Stimulated activated CD8-positive, alpha-beta memory T cell treated with anti-CD3 and anti-CD28 coated beads, Interleukin-15, amount 100 ng/mL, for 4 hours (primary cell): ENCODE results near the gene CTNNBL1.
"Not testable (repeated sequence)": the region's sequence is repeated elsewhere in the genome, so short reads cannot be mapped to it uniquely, and the experiment has no call there.

Experiments used
- DNase-seq, 2 donors: peaks; one replicate each; pipeline ENCODE4 v3.0.0-alpha.2; 2020; ENCODE audit warnings: low read depth in 2 of 2

CTNNBL1 gene

DNA sequence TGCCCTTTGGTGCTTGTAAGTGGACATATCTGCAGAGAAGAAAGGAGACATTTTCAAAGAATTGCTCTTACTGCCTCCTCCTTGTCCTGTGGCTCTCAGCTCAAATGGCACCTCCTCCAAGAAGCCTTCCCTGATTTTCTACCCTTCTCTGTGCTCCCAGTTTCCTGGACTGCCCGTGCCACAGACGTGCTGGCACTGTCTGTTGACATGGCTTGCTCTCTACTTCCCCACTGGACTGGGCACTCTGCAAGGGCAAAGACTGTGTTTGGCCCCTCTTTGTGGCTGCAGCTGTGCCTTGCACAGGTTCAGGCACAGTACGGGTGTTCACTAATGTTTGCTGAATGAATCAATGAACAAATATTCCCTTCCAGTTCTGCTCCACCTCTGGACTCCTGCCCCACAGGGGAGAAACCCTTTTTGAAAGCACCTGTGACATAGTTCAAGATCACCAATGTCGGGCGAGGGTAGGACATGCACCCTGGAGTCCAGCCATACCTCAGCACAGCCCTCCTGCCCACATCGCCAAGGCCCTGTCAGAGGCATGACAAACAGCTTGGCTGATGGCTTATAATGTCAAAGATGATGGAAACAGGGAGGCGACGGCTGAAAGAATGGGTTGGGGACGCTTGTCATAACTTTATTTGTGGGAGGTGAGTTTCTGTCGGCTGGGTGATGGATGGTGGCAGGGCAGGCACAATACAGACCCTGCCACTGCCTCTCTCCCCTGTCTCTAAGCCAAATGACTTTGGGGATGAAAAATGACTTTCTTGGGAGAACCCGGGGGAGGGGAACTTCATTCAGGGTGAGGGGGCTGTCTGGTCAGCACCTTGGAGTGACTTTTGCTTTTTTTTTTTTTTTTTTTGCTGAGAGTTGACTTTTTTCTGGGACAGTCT, 15.6 kb upstream of the CTNNBL1 start:
- DNase-seq: no peak

DNA sequence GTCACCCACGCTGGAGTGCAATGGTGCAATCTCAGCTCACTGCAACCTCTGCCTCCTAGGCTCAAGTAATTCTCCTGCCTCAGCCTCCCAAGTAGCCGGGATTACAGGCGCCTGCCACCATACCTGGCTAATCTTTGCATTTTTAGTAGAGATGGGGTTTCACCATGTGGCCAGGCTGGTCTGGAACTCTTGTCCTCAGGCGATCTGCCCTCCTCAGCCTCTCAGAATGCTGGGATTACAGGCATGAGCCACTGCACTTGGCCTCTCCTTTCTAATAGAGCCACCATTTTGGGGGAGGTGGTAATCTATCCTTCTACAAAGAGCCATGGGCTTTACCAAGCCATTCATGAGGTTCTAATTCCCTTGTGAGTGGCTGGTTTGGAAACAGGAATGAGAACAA, 14.1 kb upstream of the CTNNBL1 start:
- not testable (repeated sequence) for DNase-seq

DNA sequence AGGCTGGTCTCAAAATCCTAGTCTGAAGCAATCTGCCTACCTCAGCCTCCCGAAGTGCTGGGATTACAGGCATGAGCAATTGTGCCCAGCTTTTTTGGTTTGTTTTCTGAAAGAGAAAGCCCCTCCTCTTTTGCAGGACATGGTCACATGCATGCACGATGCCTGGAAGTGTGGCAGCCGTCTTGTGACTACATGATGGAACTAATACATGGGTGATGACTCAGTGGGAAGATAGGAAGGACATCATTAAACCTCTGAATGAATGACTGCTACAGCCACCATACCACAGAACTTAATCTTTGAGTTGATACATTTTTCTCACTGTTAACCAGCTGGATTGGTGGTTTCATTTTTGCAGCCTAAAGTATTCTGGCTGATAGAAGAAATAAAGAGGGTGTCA, 13.4 kb upstream of the CTNNBL1 start:
- no peak for DNase-seq

DNA sequence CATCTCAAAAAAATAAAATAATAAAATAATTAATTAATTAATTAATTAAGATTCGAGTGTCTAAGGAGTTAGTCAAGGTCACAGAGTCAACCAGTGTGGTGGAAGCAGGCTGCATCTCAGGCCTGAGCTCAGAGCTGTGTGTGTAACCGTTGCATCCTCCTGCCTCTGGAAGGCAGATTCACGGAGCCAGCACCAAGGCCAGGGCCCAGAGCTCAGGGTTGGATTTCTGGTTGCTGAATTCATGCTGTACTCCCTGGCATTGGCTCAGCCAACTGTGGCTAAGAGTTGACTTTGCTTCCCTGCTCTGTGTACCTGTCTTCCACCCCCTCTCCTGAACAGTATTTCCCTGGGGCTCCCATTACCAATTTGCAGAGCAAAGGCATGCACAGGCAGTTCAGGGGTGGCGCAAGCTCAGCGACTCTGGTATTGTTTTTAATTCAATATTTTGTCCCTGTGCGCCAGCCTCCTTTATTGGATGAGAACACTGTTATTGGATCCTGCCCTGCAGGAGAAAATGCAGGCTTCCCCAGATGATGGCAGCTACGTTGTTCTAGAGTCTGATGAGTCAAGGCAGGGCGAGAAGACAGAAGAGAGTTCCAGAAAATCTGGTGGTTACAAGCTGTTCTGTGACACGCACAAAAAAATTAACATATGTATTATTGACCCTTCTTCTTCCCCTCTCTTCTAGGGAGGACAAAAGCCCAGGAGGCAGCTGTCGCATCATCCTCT, 12.3 kb upstream of the CTNNBL1 start:
- no peak for DNase-seq

DNA sequence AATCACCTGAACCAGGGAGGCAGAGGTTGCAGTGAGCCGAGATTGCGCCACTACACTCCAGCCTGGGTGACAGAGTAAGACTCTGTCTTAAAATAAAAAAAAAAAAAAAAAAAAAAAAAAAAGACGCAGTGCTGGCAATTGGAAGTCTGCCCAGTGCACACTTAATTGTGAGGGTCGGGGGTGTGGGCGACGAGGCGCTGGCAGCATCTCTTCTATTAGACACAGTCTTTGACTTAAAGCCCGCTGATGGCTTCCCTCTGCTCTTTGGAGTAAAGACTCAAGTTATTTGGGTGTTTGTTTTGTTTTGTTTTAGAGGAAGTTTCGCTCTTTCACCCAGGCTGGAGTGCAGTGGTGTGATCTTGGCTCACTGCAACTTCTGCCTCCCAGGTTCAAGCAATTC, 10.7 kb upstream of the CTNNBL1 start:
- DNase-seq: not testable (repeated sequence)

DNA sequence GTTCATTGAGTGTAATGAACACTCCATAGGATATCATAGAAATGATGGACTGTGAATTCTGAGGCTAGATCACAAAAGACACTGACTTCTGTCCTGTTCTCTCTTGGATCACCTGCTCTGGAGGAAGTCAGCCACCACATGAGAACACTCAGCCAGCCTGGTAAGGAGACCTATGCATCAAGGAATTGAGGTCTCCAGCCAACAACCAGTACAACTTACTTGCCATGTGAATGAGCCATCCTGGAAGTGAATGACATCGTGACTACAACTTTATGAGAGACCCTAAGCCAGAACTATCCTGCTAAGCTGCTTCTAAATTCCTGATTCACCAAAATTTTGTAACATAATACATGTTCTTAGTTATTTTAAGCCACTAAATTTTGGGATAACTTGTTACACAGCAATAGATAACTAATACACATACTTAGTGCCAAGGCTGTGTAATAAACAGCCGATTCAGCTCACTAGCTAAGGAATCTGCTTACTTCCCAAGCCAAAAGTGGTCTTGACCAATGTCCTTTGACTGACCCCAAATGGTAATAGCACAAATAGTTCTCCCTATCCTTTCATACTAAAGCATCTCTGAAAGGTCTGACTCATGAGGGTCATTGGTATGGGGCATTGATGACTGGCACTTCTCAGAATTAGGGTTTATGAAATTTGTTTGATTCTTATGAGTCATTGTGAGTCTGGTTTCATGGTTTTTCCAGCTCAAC, 6.9 kb upstream of the CTNNBL1 start:
- DNase-seq: no peak

DNA sequence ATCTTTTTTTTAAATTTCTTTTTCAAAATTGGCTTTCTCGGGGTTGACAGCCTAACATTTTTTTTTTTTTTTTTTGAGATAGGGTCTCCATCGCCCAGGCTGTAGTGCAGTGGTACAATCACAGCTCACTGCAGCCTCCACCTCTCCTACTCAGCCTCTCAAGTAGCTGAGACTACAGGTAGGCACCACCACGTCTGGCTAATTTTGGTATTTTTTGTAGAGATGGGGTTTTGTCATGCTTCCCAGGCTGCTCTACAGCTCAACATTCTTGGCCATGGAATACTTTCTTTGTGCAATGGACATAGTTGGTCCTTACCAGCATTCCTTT, 6.4 kb upstream of the CTNNBL1 start:
- DNase-seq: no peak

DNA sequence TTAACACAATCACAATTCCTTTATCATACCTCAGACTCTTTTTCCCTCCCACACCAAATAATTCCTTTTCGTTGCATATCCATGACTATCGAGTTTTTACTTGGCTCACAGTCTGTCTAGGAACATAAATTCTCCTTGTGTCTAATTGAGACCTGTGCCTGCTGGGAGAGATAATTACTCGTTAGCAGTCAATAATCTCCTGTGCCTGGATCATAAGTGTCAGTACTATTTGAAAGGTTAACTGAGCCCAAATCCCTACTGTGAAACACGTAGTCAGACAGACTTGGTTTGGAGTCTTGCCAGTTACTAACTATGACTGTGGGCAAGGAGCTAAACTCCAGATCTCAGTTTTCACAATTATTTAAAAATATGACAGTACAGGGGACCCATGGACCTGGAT, 5.7 kb upstream of the CTNNBL1 start:
- no peak for DNase-seq

DNA sequence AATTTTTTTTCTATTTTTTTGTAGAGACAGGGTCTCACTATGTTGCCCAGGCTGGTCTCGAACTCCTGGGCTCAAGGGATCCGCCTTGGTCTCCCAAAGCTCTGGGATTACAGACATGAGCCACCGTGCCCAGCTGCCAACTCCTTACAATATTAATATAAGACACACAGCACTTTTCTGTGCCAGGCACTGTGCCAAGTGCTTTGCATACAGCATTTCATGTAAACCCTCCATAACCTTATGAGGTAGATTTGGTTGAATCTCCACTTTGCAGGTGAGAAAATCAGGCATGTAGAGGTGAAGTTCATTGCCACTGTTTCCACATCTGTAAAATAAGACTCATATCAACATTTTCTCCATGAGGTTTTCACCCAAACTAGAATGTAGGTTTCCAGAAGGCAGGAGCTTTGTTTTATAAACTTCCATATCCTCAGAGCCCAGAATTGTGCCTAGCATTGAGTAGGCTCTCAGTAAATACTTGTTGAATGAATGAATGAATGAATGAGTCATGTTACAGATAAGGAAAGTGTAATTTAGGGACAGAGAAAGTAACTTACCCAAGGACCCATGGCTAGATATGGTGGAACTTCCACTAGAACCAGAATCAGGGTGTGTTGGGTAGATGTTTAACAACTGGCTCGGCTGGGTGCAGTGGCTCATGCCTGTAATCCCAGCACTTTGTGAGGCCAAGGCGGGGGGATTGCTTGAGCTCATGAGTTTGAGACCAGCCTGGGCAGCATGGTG, 3.0 kb upstream of the CTNNBL1 start:
- DNase-seq: no peak

DNA sequence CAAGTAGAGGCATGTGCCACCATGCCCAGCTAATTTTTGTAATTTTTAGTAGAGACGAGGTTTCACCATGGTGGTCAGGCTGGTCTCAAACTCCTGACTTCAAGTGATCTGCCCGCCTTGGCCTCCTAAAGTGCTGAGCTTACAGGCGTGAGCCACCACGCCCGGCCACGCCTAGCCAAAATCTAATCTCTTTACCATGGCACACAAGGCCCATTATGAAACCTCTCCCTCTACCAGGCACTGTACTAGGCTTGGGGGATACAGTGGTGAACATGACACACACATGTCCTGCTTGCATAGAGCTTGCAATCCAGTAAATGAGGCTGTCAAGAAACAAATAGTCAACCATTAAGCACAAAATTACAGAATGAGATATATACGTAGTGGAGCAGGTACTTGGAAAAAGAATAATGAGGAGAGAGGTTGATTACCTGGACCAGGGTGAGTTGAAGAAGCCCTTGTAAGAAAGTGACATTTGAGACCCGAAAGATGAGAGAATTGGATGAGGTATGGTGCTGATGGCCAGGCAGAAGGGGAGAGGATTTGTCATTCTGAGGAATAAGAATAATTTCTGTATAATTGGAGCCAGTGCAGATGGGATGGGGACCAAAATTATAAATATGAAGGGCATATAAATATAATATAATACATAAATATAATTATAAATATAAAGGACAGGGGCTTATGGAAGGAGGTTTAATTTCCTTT, 1.2 kb upstream of the CTNNBL1 start:
- DNase-seq: no peak

DNA sequence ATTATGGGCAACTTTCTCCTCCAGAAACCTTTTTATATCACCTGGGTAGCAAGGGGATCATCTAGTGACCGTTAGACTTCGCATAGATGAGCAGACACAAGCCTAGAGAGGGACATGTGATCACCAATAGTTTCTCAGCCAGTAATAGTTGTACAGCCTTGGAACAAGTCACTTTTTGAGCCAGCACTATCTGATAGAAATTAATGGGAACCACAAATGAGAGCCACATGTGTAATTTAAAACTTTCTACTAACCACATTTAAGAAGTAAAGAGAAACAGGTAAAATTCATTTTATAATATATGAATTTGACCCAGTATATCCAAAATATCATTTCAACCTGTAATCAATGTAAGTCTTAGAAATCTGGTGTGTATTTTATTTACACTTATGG, 592 bp upstream of the CTNNBL1 start:
- DNase-seq: no peak

DNA sequence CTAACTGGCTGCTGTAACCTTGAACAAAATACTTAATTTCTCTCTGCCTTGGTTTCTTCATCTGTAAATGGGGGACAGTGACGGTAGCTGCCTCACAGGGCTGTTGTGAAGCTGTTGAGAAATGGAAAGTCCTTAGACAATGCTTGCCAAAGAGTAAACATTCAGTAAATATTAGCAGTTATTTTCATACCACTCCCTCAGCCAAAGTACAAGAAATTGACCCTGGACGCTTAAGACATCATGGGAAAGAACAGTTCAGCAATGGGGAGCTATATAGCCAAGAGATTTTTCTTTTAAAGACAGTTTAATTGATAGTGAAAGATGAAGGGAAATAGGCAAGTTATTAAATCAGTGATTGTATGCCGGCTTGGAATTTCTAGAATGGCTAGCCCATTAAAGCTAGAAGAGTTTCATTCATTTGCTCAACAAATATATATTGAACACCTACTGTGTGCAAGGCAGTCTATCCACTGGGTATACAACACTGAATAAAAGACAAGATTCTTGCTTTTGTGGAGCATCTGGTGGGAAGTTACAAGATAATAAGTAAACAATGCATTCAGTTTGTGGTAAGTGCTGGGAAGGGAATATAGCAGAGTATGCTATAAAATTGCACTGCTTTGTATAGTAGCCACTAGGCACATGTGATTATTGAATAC, 2.0 kb downstream of the CTNNBL1 start:
- no peak for DNase-seq

DNA sequence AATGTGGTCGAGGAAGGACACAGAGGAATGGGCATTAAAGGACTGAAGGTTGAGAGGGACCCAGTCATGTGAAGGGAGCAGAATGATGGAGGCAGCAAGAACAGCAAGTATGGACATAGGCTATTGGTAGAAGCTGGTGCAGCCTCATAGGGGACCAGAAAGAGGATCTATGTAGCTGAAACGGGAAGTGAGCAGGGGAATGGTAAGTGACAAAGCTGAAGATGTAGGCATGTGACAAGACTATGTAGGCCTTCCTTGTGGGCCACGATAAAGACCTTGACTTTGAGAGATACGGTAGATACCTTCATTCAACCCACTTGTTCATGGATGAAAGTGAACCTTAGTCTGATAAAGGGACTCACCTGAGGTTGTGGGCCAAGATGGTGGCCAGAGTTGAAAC, 3.5 kb downstream of the CTNNBL1 start:
- DNase-seq: no peak

DNA sequence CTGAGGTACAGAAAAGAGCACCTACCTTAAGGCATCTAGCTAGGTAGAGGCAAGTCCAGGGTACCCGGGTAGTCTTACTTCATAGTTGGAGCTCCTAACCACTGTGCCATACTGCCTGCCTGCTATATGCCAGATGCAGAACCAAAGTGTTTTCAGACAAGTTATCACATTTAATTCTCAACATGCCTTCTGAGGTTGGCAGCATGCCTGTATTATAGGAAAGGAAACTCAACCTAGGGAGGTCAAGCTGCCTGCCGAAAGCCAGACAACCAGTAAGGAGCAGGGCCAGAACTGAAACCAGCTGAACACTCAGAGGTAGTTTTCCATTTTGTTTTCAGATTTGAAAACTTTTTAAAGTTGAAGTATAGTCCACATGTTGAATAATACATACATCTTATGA, 5.4 kb downstream of the CTNNBL1 start:
- DNase-seq: no peak

DNA sequence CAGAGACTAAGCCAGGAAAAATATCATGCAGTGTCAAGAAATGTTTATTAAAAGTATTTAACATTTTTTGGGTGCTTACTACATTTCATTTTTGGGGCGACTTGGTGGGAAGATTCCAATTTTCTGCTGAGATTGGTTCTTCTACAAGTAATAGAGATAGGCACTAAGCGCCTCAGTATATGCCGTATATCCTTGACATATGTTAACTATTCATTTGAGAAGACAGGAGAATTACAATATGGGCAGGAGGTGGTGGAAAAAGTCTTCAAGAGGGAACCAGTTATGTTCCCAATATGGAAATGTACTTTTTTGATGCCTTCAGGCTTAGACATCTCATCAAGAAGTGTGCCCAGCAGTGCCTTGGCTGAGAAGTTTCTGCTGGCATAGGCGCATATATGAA, 6.5 kb downstream of the CTNNBL1 start:
- DNase-seq: no peak

DNA sequence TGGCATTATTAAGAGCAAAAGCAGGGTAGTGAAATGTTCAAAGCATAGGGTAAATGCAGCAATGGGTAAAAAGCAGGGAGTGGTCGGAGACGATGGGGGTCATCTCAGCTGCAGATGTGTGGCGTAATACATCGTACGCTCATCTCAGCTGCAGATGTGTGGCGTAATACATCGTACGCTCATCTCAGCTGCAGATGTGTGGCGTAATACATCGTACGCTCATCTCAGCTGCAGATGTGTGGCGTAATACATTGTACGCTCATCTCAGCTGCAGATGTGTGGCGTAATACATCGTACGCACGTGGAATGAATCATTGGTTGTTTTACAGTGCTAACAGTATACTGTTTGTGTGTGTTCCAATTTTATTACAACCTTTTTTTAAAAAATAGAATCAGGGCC, 7.8 kb downstream of the CTNNBL1 start:
- DNase-seq: not testable (repeated sequence)

DNA sequence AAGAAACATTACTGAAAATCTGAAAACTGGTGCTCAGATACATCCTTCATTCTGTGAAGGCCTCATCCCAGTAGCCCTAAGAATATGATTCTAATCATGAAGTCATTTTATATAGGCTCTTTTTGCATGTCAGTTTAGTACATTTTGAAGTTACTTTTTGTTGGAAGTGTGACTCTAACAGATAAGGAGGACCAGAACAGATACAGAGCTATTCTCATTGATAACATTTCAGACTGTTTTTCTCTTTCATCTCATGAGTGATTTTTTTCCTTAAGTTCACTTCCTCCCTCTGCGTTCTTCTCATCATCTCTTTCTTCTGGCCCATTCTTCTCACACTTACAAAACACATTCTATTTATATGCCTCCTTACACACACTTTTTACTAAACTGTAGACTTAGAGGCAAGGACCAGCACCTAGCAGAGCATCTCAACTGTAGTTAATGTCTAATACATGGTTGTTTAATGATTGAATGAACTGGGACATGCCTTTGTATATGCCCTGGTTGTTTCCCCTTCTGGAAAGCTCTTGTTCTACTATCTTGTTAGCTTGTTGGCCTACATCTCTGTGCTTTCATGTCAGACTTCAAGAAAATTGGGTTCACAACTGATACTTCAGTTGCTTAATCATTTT, 8.7 kb downstream of the CTNNBL1 start:
- DNase-seq: no peak

DNA sequence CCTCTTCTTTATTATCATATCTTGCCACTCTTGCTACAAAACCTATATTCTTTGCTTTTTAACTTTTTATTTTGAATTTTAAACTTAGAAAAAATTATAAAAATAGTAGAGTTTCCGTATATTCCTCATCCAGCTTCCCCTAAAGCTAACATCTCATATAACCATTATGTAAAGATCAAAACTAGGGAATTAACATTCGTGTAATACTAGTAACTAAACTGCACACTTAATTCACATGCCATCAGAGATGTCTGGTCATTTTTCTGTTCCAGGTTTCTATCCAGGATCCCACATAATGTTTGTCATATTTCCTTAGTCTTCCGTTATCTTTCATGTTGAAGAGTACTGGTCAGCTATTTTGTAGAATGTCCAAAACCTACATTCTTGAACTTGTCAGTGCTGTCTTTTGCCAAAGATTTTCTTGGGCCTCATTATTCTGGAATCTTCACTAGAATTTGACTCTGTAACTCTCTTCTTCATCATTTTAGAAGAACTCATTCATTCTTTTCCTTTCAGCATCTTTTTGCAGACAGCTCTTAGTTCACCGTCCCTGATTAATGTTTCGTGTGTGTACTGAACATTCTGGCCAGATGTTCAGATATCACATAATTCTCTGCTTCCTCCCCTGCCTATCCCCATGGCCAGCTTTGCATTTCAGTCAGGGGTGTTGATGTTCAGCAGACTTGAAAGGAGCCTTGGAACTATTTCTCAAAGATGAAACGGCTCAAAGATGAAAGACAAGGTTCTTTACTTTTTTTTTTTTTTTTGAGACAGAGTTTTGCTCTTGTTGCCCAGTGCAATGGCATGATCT, 9.4 kb downstream of the CTNNBL1 start:
- DNase-seq: no peak

DNA sequence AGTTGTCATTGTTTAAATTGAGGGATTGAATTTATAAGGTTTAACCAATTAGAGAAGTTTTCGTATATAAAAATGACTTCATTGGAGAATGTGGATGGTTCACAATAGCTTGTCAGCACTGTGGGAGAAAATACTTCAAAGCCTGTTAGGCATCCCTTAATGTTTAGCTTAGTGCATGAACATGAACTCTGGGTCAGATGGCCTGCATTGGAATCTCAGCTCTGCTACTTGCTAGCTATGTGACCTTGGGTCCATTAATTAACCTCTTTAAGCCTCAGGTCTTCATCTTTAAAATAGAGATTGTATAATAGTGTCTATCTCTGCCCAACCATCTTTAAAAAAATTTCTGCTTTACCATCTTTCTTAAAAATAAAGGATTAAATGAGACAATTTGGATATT, 11.1 kb downstream of the CTNNBL1 start:
- no peak for DNase-seq

DNA sequence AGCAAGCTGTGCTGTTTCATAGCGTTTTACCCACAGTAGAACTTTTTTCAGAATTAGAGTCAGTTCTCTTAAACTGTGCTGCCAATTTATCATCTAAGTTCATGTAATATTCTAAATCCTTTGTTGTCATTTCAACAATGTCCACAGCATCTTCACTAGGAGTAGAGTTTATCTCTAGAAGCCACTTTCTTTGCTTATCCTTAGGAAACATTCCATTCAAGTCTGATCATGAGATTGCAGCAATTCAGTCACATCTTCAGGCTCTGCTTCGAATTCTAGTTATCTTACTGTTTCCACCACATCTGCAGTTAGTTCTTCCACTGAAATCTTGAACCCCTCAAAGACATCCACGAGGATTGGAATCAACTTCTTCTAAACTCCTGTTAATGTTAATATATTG, 12.5 kb downstream of the CTNNBL1 start:
- no peak for DNase-seq
